Measurements from ENCODE around the gene INPP5A.

INPP5A gene

GRCh38 chr10:132681858-132682755, 144.5 kb downstream of the INPP5A start:
- no peak for TF ChIP-seq SPI1 (IDR thresholded peaks at IDR 0.05; ENCODE audit: low read depth, low read length)
- TF ChIP-seq TAF1 (IDR thresholded peaks at IDR 0.05; ENCODE audit: low read depth, low read length) = no peak
- no peak for TF ChIP-seq POU2F2 (IDR thresholded peaks at IDR 0.05; ENCODE audit: low read depth, low read length)
- TF ChIP-seq PAX5 (IDR thresholded peaks at IDR 0.05; ENCODE audit: insufficient read depth, low read length, severe bottlenecking) = no peak
- TF ChIP-seq POLR2A (IDR thresholded peaks at IDR 0.05; ENCODE audit: low read depth, low read length) = no peak
- no peak for TF ChIP-seq POLR2AphosphoS5 (IDR thresholded peaks at IDR 0.05; ENCODE audit: low read depth, low read length)
- no peak for FAIRE-seq
- DNase-seq (ENCODE audit: insufficient read length, low spot score) = no peak

GRCh38 chr10:132684164-132684891, 146.7 kb downstream of the INPP5A start:
- TF ChIP-seq POLR2AphosphoS5 (IDR thresholded peaks at IDR 0.05; ENCODE audit: low read depth, low read length) = no peak
- TF ChIP-seq TAF1 (IDR thresholded peaks at IDR 0.05; ENCODE audit: low read depth, low read length) = no peak
- no peak for TF ChIP-seq PAX5 (IDR thresholded peaks at IDR 0.05; ENCODE audit: insufficient read depth, low read length, severe bottlenecking)
- no peak for TF ChIP-seq POU2F2 (IDR thresholded peaks at IDR 0.05; ENCODE audit: low read depth, low read length)
- TF ChIP-seq SPI1 (IDR thresholded peaks at IDR 0.05; ENCODE audit: low read depth, low read length) = no peak
- FAIRE-seq (peak; percentile 80), DNase-seq (ENCODE audit: insufficient read length, low spot score) (no peak)

GRCh38 chr10:132685101-132685891, 147.7 kb downstream of the INPP5A start:
- FAIRE-seq (no peak), DNase-seq (ENCODE audit: insufficient read length, low spot score) (no peak)
- no peak for TF ChIP-seq POLR2AphosphoS5 (IDR thresholded peaks at IDR 0.05; ENCODE audit: low read depth, low read length)
- peak; percentile 51; the same call in 1 of the 2 replicates for TF ChIP-seq SPI1 (IDR thresholded peaks at IDR 0.05; ENCODE audit: low read depth, low read length)

GRCh38 chr10:132685921-132686680, 148.5 kb downstream of the INPP5A start:
- FAIRE-seq (peak; percentile 16), DNase-seq (ENCODE audit: insufficient read length, low spot score) (no peak)
- TF ChIP-seq SPI1 (IDR thresholded peaks at IDR 0.05; ENCODE audit: low read depth, low read length) (no peak), TAF1 (IDR thresholded peaks at IDR 0.05; ENCODE audit: low read depth, low read length) (no peak), POU2F2 (IDR thresholded peaks at IDR 0.05; ENCODE audit: low read depth, low read length) (no peak), POLR2AphosphoS5 (IDR thresholded peaks at IDR 0.05; ENCODE audit: low read depth, low read length) (no peak), PAX5 (IDR thresholded peaks at IDR 0.05; ENCODE audit: insufficient read depth, low read length, severe bottlenecking) (no peak), POLR2A (IDR thresholded peaks at IDR 0.05; ENCODE audit: low read depth, low read length) (no peak)

- DNase-seq (ENCODE audit: insufficient read length, low spot score) = no peak
- no peak for FAIRE-seq
- TF ChIP-seq PAX5 (IDR thresholded peaks at IDR 0.05; ENCODE audit: insufficient read depth, low read length, severe bottlenecking) = no peak
- TF ChIP-seq POLR2A (IDR thresholded peaks at IDR 0.05; ENCODE audit: low read depth, low read length) = no peak
- TF ChIP-seq POU2F2 (IDR thresholded peaks at IDR 0.05; ENCODE audit: low read depth, low read length) = no peak
- TF ChIP-seq TAF1 (IDR thresholded peaks at IDR 0.05; ENCODE audit: low read depth, low read length) = no peak
- no peak for TF ChIP-seq SPI1 (IDR thresholded peaks at IDR 0.05; ENCODE audit: low read depth, low read length)
- no peak for TF ChIP-seq POLR2AphosphoS5 (IDR thresholded peaks at IDR 0.05; ENCODE audit: low read depth, low read length)
These were observed 149.8 kb downstream of the INPP5A start for GRCh38 chr10:132687181-132687892.

- no peak for DNase-seq (ENCODE audit: insufficient read length, low spot score)
- FAIRE-seq = no peak
- TF ChIP-seq POLR2A (IDR thresholded peaks at IDR 0.05; ENCODE audit: low read depth, low read length) (no peak), SPI1 (IDR thresholded peaks at IDR 0.05; ENCODE audit: low read depth, low read length) (no peak), PAX5 (IDR thresholded peaks at IDR 0.05; ENCODE audit: insufficient read depth, low read length, severe bottlenecking) (no peak), TAF1 (IDR thresholded peaks at IDR 0.05; ENCODE audit: low read depth, low read length) (no peak), POU2F2 (IDR thresholded peaks at IDR 0.05; ENCODE audit: low read depth, low read length) (no peak), POLR2AphosphoS5 (IDR thresholded peaks at IDR 0.05; ENCODE audit: low read depth, low read length) (no peak)
These were observed 150.4 kb downstream of the INPP5A start for GRCh38 chr10:132687893-132688579.

GRCh38 chr10:132688580-132689420, 151.2 kb downstream of the INPP5A start:
- TF ChIP-seq TAF1 (IDR thresholded peaks at IDR 0.05; ENCODE audit: low read depth, low read length) (no peak), POLR2A (IDR thresholded peaks at IDR 0.05; ENCODE audit: low read depth, low read length) (no peak), PAX5 (IDR thresholded peaks at IDR 0.05; ENCODE audit: insufficient read depth, low read length, severe bottlenecking) (no peak), POLR2AphosphoS5 (IDR thresholded peaks at IDR 0.05; ENCODE audit: low read depth, low read length) (no peak), POU2F2 (IDR thresholded peaks at IDR 0.05; ENCODE audit: low read depth, low read length) (no peak), SPI1 (IDR thresholded peaks at IDR 0.05; ENCODE audit: low read depth, low read length) (no peak)
- FAIRE-seq (peak; percentile 89), DNase-seq (ENCODE audit: insufficient read length, low spot score) (no peak)
